ENCODE measurements around the gene VPS41.

Gene VPS41

DNA sequence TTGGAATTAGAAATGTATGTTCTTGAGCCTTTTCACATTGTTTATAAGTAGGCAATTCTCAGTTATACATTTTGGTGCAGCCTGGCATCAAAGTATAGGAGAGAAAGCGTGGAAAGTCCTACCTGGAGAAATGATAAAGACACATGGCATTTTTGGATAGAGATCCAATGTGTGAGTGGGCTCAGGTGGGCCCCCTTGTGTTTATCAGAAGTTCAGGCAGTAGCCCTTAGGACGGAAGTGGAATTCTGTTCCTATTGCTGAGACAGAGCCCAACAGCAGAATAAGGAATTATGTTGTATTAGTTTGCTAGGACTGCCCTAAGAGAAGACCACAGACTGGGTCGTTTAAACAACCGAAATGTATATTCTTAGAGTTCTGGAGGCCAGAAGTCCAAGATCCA, 192.6 kb downstream of the VPS41 start:
- DNase-seq = no peak

GRCh38 chr7:38709123-38709522, 199.9 kb downstream of the VPS41 start:
- DNase-seq = no peak

- DNase-seq = no peak
Observed at GRCh38 chr7:38704751-38705150, 204.2 kb downstream of the VPS41 start.

GRCh38 chr7:38704041-38704547, 204.9 kb downstream of the VPS41 start:
- no peak for DNase-seq

DNA sequence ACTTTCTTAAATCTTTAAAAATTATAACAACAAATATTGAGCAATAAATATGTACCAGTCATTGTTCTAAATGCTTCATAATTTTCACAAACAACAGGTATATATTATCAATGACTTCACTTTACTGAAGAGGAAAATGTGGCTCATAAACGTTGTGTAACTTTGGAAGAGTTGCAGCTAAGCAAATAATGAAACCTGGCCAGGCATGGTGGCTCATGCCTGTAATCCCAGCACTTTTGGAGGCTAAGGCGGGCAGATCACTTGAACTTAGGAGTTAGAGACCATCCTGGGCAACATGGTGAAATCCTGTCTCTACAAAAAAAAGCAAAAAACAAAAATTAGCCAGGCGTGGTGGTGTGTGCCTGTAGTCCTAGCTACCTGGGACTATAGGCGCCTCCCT, 205.9 kb downstream of the VPS41 start:
- no peak for DNase-seq

DNA sequence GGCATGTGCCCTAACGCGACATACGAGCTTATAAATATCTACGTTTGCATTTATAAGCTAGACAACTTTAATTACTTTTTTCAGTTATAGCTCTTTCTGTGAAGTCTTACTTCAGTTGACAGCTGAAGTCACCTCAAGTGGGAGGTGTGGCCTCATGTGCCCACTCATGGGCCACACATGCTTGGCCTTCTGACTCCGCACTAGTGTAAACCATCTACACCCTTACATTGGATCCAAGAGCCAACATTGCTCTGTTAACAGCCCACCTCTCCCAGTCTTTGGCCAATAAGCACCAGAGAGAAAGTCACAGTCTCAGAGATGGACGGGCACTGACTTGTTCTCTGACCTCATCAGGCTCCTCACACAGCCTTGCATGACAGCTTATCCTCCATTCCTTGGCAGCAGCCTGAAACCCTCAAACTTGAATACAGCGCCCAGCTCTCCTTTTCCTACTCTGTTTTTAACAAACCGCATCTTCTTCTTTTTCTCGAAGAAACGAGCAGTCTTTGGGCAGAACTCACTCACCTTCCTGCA, 206.9 kb downstream of the VPS41 start:
- DNase-seq = no peak

DNA sequence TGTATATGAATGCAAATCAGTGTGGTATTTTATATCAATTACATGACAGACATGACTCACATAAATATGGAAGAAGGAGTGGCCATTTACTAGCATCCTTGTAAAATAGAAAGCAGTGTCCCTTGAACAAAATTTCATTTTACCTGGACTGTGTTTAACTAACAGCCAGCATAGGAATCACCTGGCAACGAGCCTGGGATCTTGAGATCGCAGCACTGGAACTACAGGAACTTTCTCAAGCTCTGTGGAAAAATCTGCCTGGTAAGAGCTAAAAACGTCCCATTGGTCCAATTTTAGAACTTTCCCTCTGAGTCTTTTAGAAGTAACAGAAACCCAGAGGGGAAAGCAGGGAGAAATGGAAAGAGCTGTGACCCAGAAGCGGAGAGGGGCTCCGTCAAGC, 208.9 kb downstream of the VPS41 start:
- DNase-seq = no peak

DNA sequence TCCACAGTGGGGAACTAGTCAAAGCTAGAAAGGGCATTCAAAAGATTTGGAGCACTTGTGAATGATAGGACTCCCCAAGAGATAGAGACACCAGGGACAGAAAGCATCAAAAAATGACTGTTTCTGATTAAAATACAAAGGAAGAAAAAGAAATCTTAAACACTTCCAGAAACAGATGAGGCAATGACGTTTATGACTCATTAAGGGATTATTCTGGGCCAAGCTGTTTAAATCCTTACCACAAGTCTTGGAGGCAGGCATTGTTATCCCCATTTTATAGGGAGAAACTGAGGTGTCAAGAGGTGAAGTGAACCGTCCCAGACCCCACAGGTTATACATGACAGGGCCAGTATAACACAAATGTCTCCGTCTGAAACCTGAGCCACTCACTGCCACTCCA, 209.5 kb downstream of the VPS41 start:
- DNase-seq = no peak

DNA sequence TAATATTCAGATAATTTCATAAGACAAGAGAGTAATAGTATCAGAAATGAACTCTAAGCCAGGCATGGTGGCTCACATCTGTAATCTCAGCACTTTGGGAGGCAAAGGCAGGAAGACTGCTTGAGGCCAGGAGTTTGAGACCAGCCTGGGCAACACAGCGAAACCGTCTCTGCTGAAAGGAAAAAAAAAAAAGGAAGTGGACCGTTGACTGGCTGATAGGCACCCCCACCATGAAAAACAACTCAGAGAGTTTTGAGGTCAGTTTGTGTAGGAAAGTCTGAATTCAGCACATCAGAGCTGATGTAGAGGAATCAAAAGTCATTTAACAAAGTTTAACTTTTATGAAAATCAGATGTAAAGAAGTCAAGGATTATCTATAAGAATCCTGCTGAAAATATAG, 214.7 kb downstream of the VPS41 start:
- DNase-seq = no peak

- DNase-seq = no peak
Observed at GRCh38 chr7:38686888-38687287, 222.1 kb downstream of the VPS41 start.

DNA sequence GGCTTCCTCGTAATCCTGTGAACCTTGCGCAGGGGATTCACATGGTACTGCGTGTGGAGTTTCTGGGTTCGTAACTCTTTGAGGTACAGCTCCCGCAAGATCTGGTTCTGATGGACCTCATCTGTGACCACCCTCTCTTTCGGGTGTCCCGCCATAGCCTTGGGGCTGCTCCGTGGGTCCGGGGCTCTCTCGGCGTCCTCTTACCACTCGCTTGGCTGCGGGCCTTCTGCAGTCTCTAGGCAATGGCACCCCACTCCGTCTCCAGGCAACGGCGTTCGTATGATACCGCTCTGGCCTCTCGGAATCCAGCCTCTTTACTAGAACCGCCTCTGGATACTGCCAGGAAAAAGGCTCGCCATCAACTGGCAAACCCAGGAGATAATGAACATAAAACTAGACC, 223.1 kb downstream of the VPS41 start:
- no peak for DNase-seq

DNA sequence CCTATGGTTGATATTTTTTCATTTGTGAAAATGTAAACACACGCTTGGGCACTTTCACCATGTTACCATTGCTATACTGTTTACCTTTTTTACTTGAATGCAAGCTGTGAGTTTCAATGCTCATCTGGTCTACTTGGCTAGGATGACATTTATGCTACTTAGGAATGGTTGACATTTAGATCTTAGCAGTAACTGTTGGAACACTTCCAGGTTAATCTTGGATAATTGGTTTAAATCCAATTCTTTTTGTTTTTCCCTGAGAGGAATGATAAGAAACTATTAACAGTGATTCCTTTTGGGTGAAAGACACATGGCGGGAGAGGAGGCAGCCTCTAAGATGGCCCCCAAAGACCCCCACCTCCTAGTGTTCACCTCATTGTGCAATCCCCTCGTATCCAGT, 226.4 kb downstream of the VPS41 start:
- DNase-seq = no peak

GRCh38 chr7:38681882-38682281, 227.1 kb downstream of the VPS41 start:
- DNase-seq = peak; percentile 95

GRCh38 chr7:38679419-38679818, 229.6 kb downstream of the VPS41 start:
- no peak for DNase-seq

DNA sequence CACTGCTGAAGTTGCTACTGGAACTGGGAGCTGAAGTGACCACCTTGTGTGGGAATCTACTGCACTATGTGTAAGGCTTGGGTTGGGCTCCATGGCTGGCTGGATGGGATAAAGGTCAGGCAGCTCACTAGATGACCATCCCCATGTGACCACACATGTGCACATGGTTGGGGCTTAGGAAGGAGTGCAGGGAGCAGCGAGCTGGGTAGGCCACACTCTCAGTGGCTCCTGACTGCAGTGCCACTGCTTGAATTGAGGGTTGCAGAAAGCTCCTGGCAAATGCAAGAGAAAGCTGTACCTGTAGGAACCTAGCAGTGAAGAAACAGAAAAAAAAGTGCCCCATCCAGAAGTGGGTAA, 230.3 kb downstream of the VPS41 start:
- no peak for DNase-seq

GRCh38 chr7:38677981-38678697, 230.9 kb downstream of the VPS41 start:
- DNase-seq = no peak

GRCh38 chr7:38675494-38676106, 233.4 kb downstream of the VPS41 start:
- DNase-seq = no peak

- no peak for DNase-seq
Observed at GRCh38 chr7:38674513-38674912, 234.5 kb downstream of the VPS41 start.

- no peak for DNase-seq
Observed at GRCh38 chr7:38673795-38674194, 235.2 kb downstream of the VPS41 start.

Measured in NCI-H2081 treated with DMSO at 0.1 percent for 48 hours (cell line).